ENCODE results near the gene ARAP2.

GRCh38 chr4:36243355-36244256 is 708 bp downstream of the ARAP2 start:
- TF ChIP-seq CTCF (IDR thresholded peaks at IDR 0.05 in 8 of 11, conservative IDR thresholded peaks at IDR 0.05 in 3 of 11) (no peak), POLR2AphosphoS5 (IDR thresholded peaks at IDR 0.05) (no peak)

All from spleen (tissue), 7 donors.